Inflammatory macrophage (primary cell): Measurements from ENCODE around the gene DSCAM.

ENCODE experiments used
- DNase-seq, 2 donors: peaks; one replicate each; pipeline ENCODE4 v3.0.0-alpha.2; 2020 to 2022

The DSCAM gene

GRCh38 chr21:40765811-40766210 is 81.1 kb downstream of the DSCAM start:
- DNase-seq = no peak

- DNase-seq = no peak
Observed at GRCh38 chr21:40760821-40761220, 86.1 kb downstream of the DSCAM start.

GRCh38 chr21:40759061-40759460 is 87.9 kb downstream of the DSCAM start:
- no peak for DNase-seq

GRCh38 chr21:40757366-40757765 is 89.6 kb downstream of the DSCAM start:
- DNase-seq = no peak

- no peak for DNase-seq
Observed at GRCh38 chr21:40754466-40754865, 92.5 kb downstream of the DSCAM start.

- no peak for DNase-seq
Observed at GRCh38 chr21:40753756-40754155, 93.2 kb downstream of the DSCAM start.

GRCh38 chr21:40752125-40752524 is 94.8 kb downstream of the DSCAM start:
- no peak for DNase-seq

- no peak for DNase-seq
Observed at GRCh38 chr21:40751221-40751620, 95.7 kb downstream of the DSCAM start.

- DNase-seq = no peak
Observed at GRCh38 chr21:40736145-40736544, 110.8 kb downstream of the DSCAM start.

- DNase-seq = no peak
Observed at GRCh38 chr21:40733024-40733397, 113.9 kb downstream of the DSCAM start.

GRCh38 chr21:40732253-40733023 is 114.5 kb downstream of the DSCAM start:
- no peak for DNase-seq

- no peak for DNase-seq
Observed at GRCh38 chr21:40731206-40731605, 115.8 kb downstream of the DSCAM start.

- DNase-seq = no peak
Observed at GRCh38 chr21:40730426-40730800, 116.5 kb downstream of the DSCAM start.

GRCh38 chr21:40729761-40730425 is 117.1 kb downstream of the DSCAM start:
- DNase-seq = no peak

- no peak for DNase-seq
Observed at GRCh38 chr21:40723966-40724365, 123.0 kb downstream of the DSCAM start.

GRCh38 chr21:40723317-40723716 is 123.6 kb downstream of the DSCAM start:
- DNase-seq = no peak

- no peak for DNase-seq
Observed at GRCh38 chr21:40719615-40720014, 127.3 kb downstream of the DSCAM start.

- no peak for DNase-seq
Observed at GRCh38 chr21:40717028-40717427, 129.9 kb downstream of the DSCAM start.

GRCh38 chr21:40714536-40714935 is 132.4 kb downstream of the DSCAM start:
- no peak for DNase-seq

GRCh38 chr21:40707656-40708244 is 139.2 kb downstream of the DSCAM start:
- DNase-seq = no peak

- no peak for DNase-seq
Observed at GRCh38 chr21:40706806-40707655, 139.9 kb downstream of the DSCAM start.

GRCh38 chr21:40706176-40706575 is 140.8 kb downstream of the DSCAM start:
- DNase-seq = no peak

- no peak for DNase-seq
Observed at GRCh38 chr21:40704141-40704540, 142.8 kb downstream of the DSCAM start.
